Liver (tissue), 9 donors: ENCODE data around the gene ZNF426. TPM values are rescaled to one million over a fixed set of nuclear protein-coding genes. Genes with fewer than 3 reads are reported as not detected.
A peak's percentile ranks its signal among the peaks of the same experiment; 100 is the strongest.
"Not testable (repeated sequence)": the region's sequence is repeated elsewhere in the genome, so short reads cannot be mapped to it uniquely, and the experiment has no call there.

Source experiments
- DNase-seq: peaks from one replicate; pipeline ENCODE4 v3.0.0-alpha.2; 2017; ENCODE audit warnings: low spot score
- H3K27ac ChIP-seq, 2 donors: one replicate each; pipeline ENCODE4 v1.7.0; 2013; ENCODE audit warnings: inconsistent platforms in 2 of 2, low read length in 2 of 2, control low read depth in 1 of 2, low read depth in 1 of 2, mild to moderate bottlenecking in 1 of 2
- H3K27me3 ChIP-seq, 4 donors: one replicate each; pipeline versions ENCODE4 v1.6.1 to v1.7.0; 2013; ENCODE audit warnings: low read length in 3 of 4, inconsistent platforms in 1 of 4, mild to moderate bottlenecking in 1 of 4, moderate library complexity in 1 of 4; ENCODE audit not compliant: control insufficient read depth in 4 of 4, insufficient read depth in 4 of 4
- H3K36me3 ChIP-seq, 4 donors: one replicate each; pipeline versions ENCODE4 v1.6.1 to v1.7.0; 2013; ENCODE audit warnings: low read length in 3 of 4, mild to moderate bottlenecking in 3 of 4, low read depth in 1 of 4, moderate library complexity in 1 of 4; ENCODE audit not compliant: control insufficient read depth in 4 of 4, insufficient read depth in 3 of 4
- H3K4me1 ChIP-seq, 4 donors: one replicate each; pipeline versions ENCODE4 v1.6.1 to v1.7.0; 2013; ENCODE audit warnings: low read length in 3 of 4, mild to moderate bottlenecking in 3 of 4, moderate library complexity in 1 of 4; ENCODE audit not compliant: control insufficient read depth in 4 of 4, insufficient read depth in 4 of 4
- H3K4me3 ChIP-seq, 3 donors: one replicate each; pipeline versions ENCODE4 v1.6.1 to v1.7.0; 2013; ENCODE audit warnings: low read length in 3 of 3, control low read depth in 1 of 3, low read depth in 1 of 3, mild to moderate bottlenecking in 1 of 3
- H3K9ac ChIP-seq, 2 donors: one replicate each; pipeline ENCODE4 v1.7.0; 2013; ENCODE audit warnings: low read length in 2 of 2, mild to moderate bottlenecking in 2 of 2, moderate library complexity in 2 of 2, control low read depth in 1 of 2, low read depth in 1 of 2
- H3K9me3 ChIP-seq, 4 donors: one replicate each; pipeline versions ENCODE4 v1.6.1 to v1.7.0; 2013; ENCODE audit warnings: low read length in 3 of 4; ENCODE audit not compliant: control insufficient read depth in 4 of 4
- FOXA2 ChIP-seq: IDR thresholded peaks from 2 replicates; pipeline ENCODE4 v1.6.1; 2016; ENCODE audit warnings: antibody characterized with exemption
- GABPA ChIP-seq, 2 donors: IDR thresholded peaks in 1 of 2; conservative IDR thresholded peaks in 1 of 2; 2 replicates each; pipeline ENCODE4 v1.6.1; 2016; ENCODE audit warnings: antibody characterized with exemption in 2 of 2, mild to moderate bottlenecking in 1 of 2, moderate library complexity in 1 of 2
- HNF4A ChIP-seq, 2 donors: conservative IDR thresholded peaks; 2 replicates each; pipeline ENCODE4 v1.6.1; 2016; ENCODE audit warnings: antibody characterized with exemption in 2 of 2, mild to moderate bottlenecking in 2 of 2
- HNF4G ChIP-seq: IDR thresholded peaks from 2 replicates; pipeline ENCODE4 v1.6.1; 2016; ENCODE audit warnings: antibody characterized with exemption
- JUND ChIP-seq, 2 donors: IDR thresholded peaks; 2 replicates each; pipeline ENCODE4 v1.6.1; 2016; ENCODE audit warnings: antibody characterized with exemption in 2 of 2
- RAD21 ChIP-seq, 2 donors: IDR thresholded peaks; 2 replicates each; pipeline ENCODE4 v1.6.1; 2016; ENCODE audit warnings: antibody characterized with exemption in 2 of 2, mild to moderate bottlenecking in 2 of 2
- RXRA ChIP-seq, 2 donors: IDR thresholded peaks; 2 replicates each; pipeline ENCODE4 v1.6.1; 2017 to 2018; ENCODE audit warnings: antibody characterized with exemption in 2 of 2, mild to moderate bottlenecking in 1 of 2
- SP1 ChIP-seq: IDR thresholded peaks from 2 replicates; pipeline ENCODE4 v1.6.1; 2018; ENCODE audit warnings: antibody characterized with exemption, mild to moderate bottlenecking
- YY1 ChIP-seq: IDR thresholded peaks from 2 replicates; pipeline ENCODE4 v1.6.1; 2016; ENCODE audit warnings: antibody characterized with exemption, mild to moderate bottlenecking
- WGBS: extraction: QIAGEN DNeasy Blood & Tissue Kit; methylation state at CpG from one replicate; pipeline ENCODE4 v1.1.7; 2013; 5-methylcytosine and 5-hydroxymethylcytosine counted together
- polyA plus RNA-seq, 2 donors: library from polyadenylated mRNA; stranded (reverse) in 1 of 2; unstranded in 1 of 2; fragments of 200-250 nt in 1 of 2; fragments of >200 nt in 1 of 2; fragmentation: Nextera tagmentation in 1 of 2; extraction: Ambion mirVana in 1 of 2; gene quantifications; one replicate each; pipeline versions ENCODE4 v1.2.1 to v1.2.3, GENCODE V29; 2013 to 2015
- total RNA-seq, 2 donors: library from RNA; depleted of rRNA; stranded (reverse); fragments of >200 nt; gene quantifications; one replicate each; pipeline ENCODE4 v1.2.3, GENCODE V29; 2014
- TF ChIP-seq, protein P1 (sequence below): IDR thresholded peaks from 2 replicates; pipeline ENCODE4 v1.6.1; 2016; ENCODE audit warnings: antibody characterized with exemption
- TF ChIP-seq, protein P2 (sequence below): IDR thresholded peaks from 2 replicates; pipeline ENCODE4 v1.6.1; 2016; ENCODE audit warnings: antibody characterized with exemption
- TF ChIP-seq, protein P3 (sequence below): fragments of 150-350 bp; IDR thresholded peaks from 2 replicates; pipeline ENCODE4 v1.5.1; 2017; ENCODE audit warnings: improper control_type of control experiment, low read depth, low read length; ENCODE audit not compliant: missing input control
- TF ChIP-seq, protein P4 (sequence below): IDR thresholded peaks from 2 replicates; pipeline ENCODE4 v1.6.1; 2016; ENCODE audit warnings: antibody characterized with exemption
- donor health status: healthy.
- donor health status: healthy.
- donor health status: healthy.
- donor health status: healthy.
- donor health status: healthy.

ZNF426 gene
- total RNA-seq (1 to 10 TPM; 4.4 to 6.8 TPM), polyA plus RNA-seq (1 to 10 TPM in 1 of 2 donors, under 1 TPM in 1; 0.75 to 1.3 TPM)

DNA sequence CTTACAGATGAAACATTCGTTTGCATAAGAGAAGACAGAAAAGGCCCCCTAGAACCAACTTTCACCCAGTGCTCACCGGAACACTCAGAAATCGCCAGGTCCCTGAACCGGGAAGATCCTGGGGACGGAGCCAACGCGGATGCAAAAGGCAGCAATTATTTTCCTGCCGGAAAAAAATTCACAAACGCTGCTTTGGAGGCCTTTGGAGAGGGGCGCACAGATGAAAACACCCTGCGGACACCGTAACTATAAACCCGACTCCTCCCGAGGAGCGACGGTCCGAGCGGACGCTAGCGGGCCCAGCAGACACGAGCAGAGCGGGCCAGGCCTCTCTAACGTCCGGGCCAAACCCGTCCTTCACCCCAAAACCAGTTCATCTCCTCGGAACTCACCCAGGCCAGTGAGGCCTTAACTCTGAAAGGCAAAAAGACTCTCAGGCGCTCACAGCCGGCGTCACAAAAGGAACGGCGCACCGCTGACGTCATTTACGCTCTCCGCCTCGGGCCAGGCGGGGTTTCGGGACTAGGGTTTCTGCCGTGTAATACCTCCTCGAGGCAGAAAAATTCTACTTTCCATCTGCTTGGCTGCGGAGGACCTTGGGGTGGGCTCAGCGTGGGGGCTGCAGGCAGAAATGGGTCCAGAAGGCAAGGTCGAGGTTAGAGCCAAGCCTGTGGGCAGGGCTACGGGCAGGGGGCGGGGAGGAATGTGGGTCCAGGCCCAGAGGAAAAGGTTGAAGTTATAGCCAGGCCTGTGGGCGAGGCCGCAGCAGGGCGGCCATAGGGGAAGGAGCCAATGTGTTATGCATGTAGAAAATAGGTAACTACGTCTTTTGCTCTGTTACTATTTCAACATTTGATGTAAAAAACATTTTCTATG, at the start of gene ZNF426:
ZNF426 (minus strand) TSS at position 463 of the 876 bp plus-strand sequence. CDS start 2,413 bp downstream, outside the sequence.
- Histone ChIP-seq H3K27ac (peak within 1 kb of the TSS; percentile 91 to 93), H3K36me3 (peaks cover 11 to 26% (median 18%) of the 10 kb centered on the region in 4 donors), H3K9me3 (peaks cover 16 to 28% (median 23%) of the 10 kb centered on the region in 4 donors), H3K4me3 (peak within 1 kb of the TSS; percentile 52 to 89 (median 84)), H3K9ac (peak within 1 kb of the TSS; percentile 59 to 89), H3K4me1 (peaks cover 0 to 3% (median 0%) of the 10 kb centered on the region in 4 donors), H3K27me3 (no peaks in the 10 kb centered on the region)
- 3% methylated on average over 49 of the region's 49 CpGs for WGBS
- peak in 1 of 2 donors; percentile 56 for TF ChIP-seq GABPA (IDR thresholded peaks at IDR 0.05 in 1 of 2, conservative IDR thresholded peaks at IDR 0.05 in 1 of 2)
- TF ChIP-seq RXRA (IDR thresholded peaks at IDR 0.05), result peak in 1 of 2 donors; percentile 18
- TF ChIP-seq HNF4G, result no peak
- no peak for TF ChIP-seq HNF4A (conservative IDR thresholded peaks at IDR 0.05)
- peak in 1 of 2 donors; percentile 14 for TF ChIP-seq JUND (IDR thresholded peaks at IDR 0.05)
- peak; percentile 46 for TF ChIP-seq YY1
- TF ChIP-seq, protein P1, sequence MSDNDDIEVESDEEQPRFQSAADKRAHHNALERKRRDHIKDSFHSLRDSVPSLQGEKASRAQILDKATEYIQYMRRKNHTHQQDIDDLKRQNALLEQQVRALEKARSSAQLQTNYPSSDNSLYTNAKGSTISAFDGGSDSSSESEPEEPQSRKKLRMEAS, result peak; percentile 28
- DNase-seq, result peak; percentile 84

DNA sequence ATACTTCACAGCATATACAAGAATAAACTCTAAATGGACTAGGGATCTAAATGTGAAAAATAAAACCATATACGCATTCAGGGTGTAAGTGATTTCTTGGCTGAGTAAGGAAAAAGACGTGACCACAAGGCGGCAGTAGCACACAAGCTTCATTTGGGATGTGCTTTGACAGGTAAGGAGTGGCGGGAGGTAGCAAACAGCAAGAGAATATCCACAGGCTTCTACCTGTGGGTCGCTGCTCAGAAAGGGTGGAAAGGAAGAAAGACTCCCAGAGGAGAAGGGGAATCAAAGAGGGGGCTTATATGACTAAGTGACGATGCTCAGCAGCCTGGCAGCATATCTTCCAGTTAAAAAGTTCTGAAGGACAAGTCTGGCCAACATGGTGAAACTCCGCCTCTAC, 48.3 kb upstream of the ZNF426 start:
- TF ChIP-seq RAD21 (IDR thresholded peaks at IDR 0.05), result peak; percentile 72 to 81
- TF ChIP-seq, protein P2, sequence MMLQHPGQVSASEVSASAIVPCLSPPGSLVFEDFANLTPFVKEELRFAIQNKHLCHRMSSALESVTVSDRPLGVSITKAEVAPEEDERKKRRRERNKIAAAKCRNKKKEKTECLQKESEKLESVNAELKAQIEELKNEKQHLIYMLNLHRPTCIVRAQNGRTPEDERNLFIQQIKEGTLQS, result no peak
- TF ChIP-seq, protein P3, sequence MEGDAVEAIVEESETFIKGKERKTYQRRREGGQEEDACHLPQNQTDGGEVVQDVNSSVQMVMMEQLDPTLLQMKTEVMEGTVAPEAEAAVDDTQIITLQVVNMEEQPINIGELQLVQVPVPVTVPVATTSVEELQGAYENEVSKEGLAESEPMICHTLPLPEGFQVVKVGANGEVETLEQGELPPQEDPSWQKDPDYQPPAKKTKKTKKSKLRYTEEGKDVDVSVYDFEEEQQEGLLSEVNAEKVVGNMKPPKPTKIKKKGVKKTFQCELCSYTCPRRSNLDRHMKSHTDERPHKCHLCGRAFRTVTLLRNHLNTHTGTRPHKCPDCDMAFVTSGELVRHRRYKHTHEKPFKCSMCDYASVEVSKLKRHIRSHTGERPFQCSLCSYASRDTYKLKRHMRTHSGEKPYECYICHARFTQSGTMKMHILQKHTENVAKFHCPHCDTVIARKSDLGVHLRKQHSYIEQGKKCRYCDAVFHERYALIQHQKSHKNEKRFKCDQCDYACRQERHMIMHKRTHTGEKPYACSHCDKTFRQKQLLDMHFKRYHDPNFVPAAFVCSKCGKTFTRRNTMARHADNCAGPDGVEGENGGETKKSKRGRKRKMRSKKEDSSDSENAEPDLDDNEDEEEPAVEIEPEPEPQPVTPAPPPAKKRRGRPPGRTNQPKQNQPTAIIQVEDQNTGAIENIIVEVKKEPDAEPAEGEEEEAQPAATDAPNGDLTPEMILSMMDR, result peak; percentile 47
- H3K4me3 ChIP-seq, result no peak overlapping the region
- H3K9ac ChIP-seq, result no peak overlapping the region
- H3K27ac ChIP-seq, result no peak overlapping the region
- peaks cover 0 to 1% (median 0%) of the 10 kb centered on the region in 4 donors for H3K36me3 ChIP-seq
- no peaks in the 10 kb centered on the region for H3K9me3 ChIP-seq
- DNase-seq, result peak; percentile 72
- peaks cover 0 to 4% (median 2%) of the 10 kb centered on the region in 4 donors for H3K4me1 ChIP-seq
- no peaks in the 10 kb centered on the region for H3K27me3 ChIP-seq
- 19% methylated on average over 7 of the region's 7 CpGs for WGBS

DNA sequence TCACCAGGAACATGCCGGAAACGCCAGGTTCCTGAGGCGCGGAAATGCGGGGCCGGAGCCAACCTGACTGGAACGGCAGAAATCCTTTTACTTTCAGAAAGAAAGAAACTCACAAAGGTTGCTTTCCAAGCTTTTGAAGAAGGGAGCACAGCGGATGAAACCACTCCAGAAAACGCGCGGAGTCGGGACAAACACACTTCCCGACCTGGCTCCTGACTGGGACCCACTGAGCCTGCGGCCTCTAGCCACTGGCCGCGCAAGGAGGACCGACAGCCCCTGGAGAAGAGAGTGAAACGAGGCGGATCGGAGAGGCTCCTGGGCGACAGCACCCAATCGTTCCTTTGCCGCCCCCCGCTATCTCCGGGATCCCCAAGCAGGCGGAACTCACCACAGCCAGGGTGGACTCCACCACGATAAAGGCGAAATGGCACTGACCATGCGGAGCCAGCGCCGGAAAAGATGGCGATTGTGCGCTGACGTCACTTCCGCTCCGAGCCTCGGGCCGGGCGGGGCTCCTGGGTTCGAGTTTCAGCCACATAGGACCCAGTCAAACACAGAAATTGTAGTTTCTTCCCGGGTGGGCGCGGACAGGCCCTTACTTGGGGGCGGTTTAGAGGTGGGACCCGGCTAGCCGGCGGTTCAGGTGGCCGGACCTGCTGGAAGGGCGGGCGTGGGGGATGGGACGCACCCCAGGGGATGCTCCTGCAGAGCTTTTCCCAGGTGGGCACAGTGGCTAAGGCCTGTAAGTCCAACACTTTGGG, 45.8 kb upstream of the ZNF426 start, which contains the start of gene ZNF121:
ZNF121 (minus strand) TSS at position 432 of the 761 bp plus-strand sequence. CDS start 16,407 bp downstream, outside the sequence.
- H3K27me3 ChIP-seq, result no peaks in the 10 kb centered on the region
- peaks cover 0 to 10% (median 1%) of the 10 kb centered on the region in 4 donors for H3K36me3 ChIP-seq
- H3K27ac ChIP-seq, result peak within 1 kb of the TSS; percentile 86 to 91
- peaks cover 0 to 4% (median 2%) of the 10 kb centered on the region in 4 donors for H3K4me1 ChIP-seq
- H3K4me3 ChIP-seq, result peak within 1 kb of the TSS; percentile 80 to 98 (median 80)
- peaks cover under 1 to 4% (median 3%) of the 10 kb centered on the region in 4 donors for H3K9me3 ChIP-seq
- WGBS, result under 1% methylated on average over 51 of the region's 51 CpGs
- DNase-seq, result peak; percentile 92
- TF ChIP-seq GABPA (IDR thresholded peaks at IDR 0.05 in 1 of 2, conservative IDR thresholded peaks at IDR 0.05 in 1 of 2) (peak; percentile 87 to 95), FOXA2 (no peak), SP1 (no peak), YY1 (peak; percentile 98), JUND (IDR thresholded peaks at IDR 0.05) (peak in 1 of 2 donors; percentile 7)
- TF ChIP-seq, protein P1, result peak; percentile 91
- TF ChIP-seq, protein P4, sequence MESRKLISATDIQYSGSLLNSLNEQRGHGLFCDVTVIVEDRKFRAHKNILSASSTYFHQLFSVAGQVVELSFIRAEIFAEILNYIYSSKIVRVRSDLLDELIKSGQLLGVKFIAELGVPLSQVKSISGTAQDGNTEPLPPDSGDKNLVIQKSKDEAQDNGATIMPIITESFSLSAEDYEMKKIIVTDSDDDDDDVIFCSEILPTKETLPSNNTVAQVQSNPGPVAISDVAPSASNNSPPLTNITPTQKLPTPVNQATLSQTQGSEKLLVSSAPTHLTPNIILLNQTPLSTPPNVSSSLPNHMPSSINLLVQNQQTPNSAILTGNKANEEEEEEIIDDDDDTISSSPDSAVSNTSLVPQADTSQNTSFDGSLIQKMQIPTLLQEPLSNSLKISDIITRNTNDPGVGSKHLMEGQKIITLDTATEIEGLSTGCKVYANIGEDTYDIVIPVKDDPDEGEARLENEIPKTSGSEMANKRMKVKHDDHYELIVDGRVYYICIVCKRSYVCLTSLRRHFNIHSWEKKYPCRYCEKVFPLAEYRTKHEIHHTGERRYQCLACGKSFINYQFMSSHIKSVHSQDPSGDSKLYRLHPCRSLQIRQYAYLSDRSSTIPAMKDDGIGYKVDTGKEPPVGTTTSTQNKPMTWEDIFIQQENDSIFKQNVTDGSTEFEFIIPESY, result peak; percentile 23
- H3K9ac ChIP-seq, result peak within 1 kb of the TSS; percentile 92 to 94

DNA sequence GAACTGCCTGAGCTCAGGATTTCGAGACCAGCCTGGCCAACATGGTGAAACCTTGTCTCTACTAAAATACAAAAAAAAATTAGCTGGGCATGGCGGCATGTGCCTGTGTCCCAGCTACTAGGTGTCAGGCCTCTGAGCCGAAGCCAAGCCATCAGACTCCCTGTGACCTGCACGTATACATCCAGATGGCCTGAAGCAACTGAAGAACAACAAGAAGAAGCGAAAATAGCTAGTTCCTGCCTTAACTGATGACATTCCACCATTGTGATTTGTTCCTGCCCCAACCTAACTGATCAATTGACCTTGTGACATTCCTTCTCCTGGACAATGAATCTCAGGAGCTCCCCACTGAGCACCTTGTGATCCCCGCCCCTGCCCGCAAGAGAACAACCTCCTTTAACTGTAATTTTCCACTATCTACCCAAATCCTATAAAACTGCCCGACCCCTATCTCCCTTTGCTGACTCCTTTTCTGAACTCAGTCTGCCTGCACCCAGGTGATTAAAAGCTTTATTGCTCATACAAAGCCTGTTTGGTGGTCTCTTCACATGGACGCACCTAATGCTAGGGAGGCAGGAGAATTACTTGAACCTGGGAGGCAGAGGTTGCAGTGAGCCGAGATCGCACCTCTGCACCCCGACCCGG, 43.8 kb upstream of the ZNF426 start:
- peaks cover 2 to 16% (median 9%) of the 10 kb centered on the region in 4 donors for H3K9me3 ChIP-seq
- H3K36me3 ChIP-seq, result peaks cover 2 to 13% (median 6%) of the 10 kb centered on the region in 4 donors
- DNase-seq, H3K4me1 ChIP-seq, H3K27ac ChIP-seq, H3K27me3 ChIP-seq, H3K9ac ChIP-seq, H3K4me3 ChIP-seq: not testable (repeated sequence)
- 93% methylated on average over 13 of the region's 13 CpGs for WGBS
